Measurements from ENCODE around the gene SYT1. TPM values are rescaled to one million over a fixed set of nuclear protein-coding genes. Genes with fewer than 3 reads are reported as not detected.
A peak's percentile ranks its signal among the peaks of the same experiment; 100 is the strongest.

The SYT1 gene
- total and polyA plus RNA-seq, 2 donors (not counting 3 experiments of a cell fraction or from before 2014, with no cell fraction given): 3.2 to 15.3 TPM

DNA sequence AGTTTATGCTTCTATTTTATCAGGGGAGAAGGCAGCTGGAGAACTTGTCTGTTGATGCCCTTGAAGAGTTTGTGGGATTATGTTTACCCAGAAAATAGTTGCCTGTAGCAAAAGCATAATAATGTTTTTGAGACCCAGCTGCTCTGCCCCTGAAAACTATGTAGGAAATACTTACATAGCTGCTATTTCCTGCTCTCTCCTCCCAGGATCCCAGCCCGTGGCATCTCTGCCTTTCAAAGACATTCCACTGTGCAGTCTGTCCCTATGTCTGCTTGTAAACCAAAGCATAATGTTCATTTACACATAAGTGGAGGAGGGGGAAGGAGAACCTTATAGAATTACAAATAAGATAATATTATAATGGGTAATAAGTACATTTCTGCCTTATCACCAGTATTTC, 198.7 kb downstream of the SYT1 start:
- intact Hi-C loops (cut with micrococcal nuclease): loop anchor here (1.0 to 5.0 kb wide), 3 partner anchors 182 to 501 kb away; no protein-coding TSS in a partner anchor
- H3K9me1 ChIP-seq (replicated peaks; ENCODE audit: control insufficient read depth, extremely low read depth, insufficient read depth, low read length): no peaks in the 10 kb centered on the region
- DNase-seq (ENCODE audit: low read depth, low spot score) (peak; percentile 80), FAIRE-seq (peak; percentile 49)
- peaks cover 27% of the 10 kb centered on the region for H3K4me1 ChIP-seq (ENCODE audit: control insufficient read depth, extremely low read depth, insufficient read depth, low read length)
- no TSS peak for BruUV-seq (replicated peaks)
- peak overlapping the region; percentile 8 for H3K27ac ChIP-seq (ENCODE audit: insufficient read depth, low read depth, low read length)
- dilution Hi-C loops (cut with MboI; ENCODE audit: extremely low pct_ligation_motif_present, low sequenced_read_pairs): no loop called here
- no peaks in the 10 kb centered on the region for H4K20me1 ChIP-seq (replicated peaks; ENCODE audit: control insufficient read depth, extremely low read depth, insufficient read depth, low read length)
- H2AFZ ChIP-seq (ENCODE audit: low read depth, low read length): peak overlapping the region; percentile 60
- H3K4me3 ChIP-seq (replicated peaks in 1 of 3; ENCODE audit: insufficient read depth in 1 of 3, low read depth in 1 of 3, low read length in 3 of 3): no peak overlapping the region
- POLR2A ChIA-PET: no interaction called here
- no peaks in the 10 kb centered on the region for H3K27me3 ChIP-seq (ENCODE audit: control insufficient read depth in 2 of 2, insufficient read depth in 2 of 2, low read length in 2 of 2)
- peak overlapping the region; percentile 57 for H3K4me2 ChIP-seq (ENCODE audit: insufficient read depth, low read length)
- no peaks in the 10 kb centered on the region for H3K79me2 ChIP-seq (ENCODE audit: control insufficient read depth, insufficient read depth, low read length)
- H3K36me3 ChIP-seq (ENCODE audit: control insufficient read depth in 2 of 2, extremely low read depth in 1 of 2, insufficient read depth in 2 of 2, low read length in 2 of 2): no peaks in the 10 kb centered on the region
- TF ChIP-seq CTCF (IDR thresholded peaks at IDR 0.05; ENCODE audit: extremely low read depth in 1 of 2, insufficient read depth in 1 of 2, low read depth in 1 of 2, low read length in 2 of 2): no peak
- peak; percentile 28 for TF ChIP-seq POLR2AphosphoS5 (IDR thresholded peaks at IDR 0.05; ENCODE audit: insufficient read depth, low read depth, low read length)
- no peak for TF ChIP-seq GATA2 (IDR thresholded peaks at IDR 0.05; ENCODE audit: insufficient read depth, insufficient read length, low read depth, low read length)
- TF ChIP-seq JUN (IDR thresholded peaks at IDR 0.05; ENCODE audit: borderline replicate concordance, insufficient read depth, insufficient read length, low read depth): no peak
- H3K9ac ChIP-seq (replicated peaks; ENCODE audit: extremely low read depth, insufficient read depth, low read length): no peak overlapping the region
- CTCF ChIA-PET: interaction anchor here (0.8 kb wide), 1 partner anchor 15 kb away, joined by 4 read pairs; no protein-coding TSS in a partner anchor
- no peaks in the 10 kb centered on the region for H3K9me3 ChIP-seq (replicated peaks; ENCODE audit: control insufficient read depth, insufficient read depth, low read length)

GRCh38 chr12:79067977-79068376, 203.4 kb downstream of the SYT1 start:
- Histone ChIP-seq H3K4me2 (ENCODE audit: insufficient read depth, low read length) (no peak overlapping the region), H3K9me1 (replicated peaks; ENCODE audit: control insufficient read depth, extremely low read depth, insufficient read depth, low read length) (no peaks in the 10 kb centered on the region), H3K36me3 (ENCODE audit: control insufficient read depth in 2 of 2, extremely low read depth in 1 of 2, insufficient read depth in 2 of 2, low read length in 2 of 2) (no peaks in the 10 kb centered on the region), H2AFZ (ENCODE audit: low read depth, low read length) (no peak overlapping the region), H3K27me3 (ENCODE audit: control insufficient read depth in 2 of 2, insufficient read depth in 2 of 2, low read length in 2 of 2) (no peaks in the 10 kb centered on the region), H3K9me3 (replicated peaks; ENCODE audit: control insufficient read depth, insufficient read depth, low read length) (no peaks in the 10 kb centered on the region), H3K79me2 (ENCODE audit: control insufficient read depth, insufficient read depth, low read length) (no peaks in the 10 kb centered on the region), H3K4me3 (replicated peaks in 1 of 3; ENCODE audit: insufficient read depth in 1 of 3, low read depth in 1 of 3, low read length in 3 of 3) (no peak overlapping the region), H4K20me1 (replicated peaks; ENCODE audit: control insufficient read depth, extremely low read depth, insufficient read depth, low read length) (no peaks in the 10 kb centered on the region), H3K27ac (ENCODE audit: insufficient read depth, low read depth, low read length) (no peak overlapping the region), H3K9ac (replicated peaks; ENCODE audit: extremely low read depth, insufficient read depth, low read length) (no peak overlapping the region), H3K4me1 (ENCODE audit: control insufficient read depth, extremely low read depth, insufficient read depth, low read length) (peaks cover 11% of the 10 kb centered on the region)
- intact Hi-C loops (cut with micrococcal nuclease) (no loop called here), dilution Hi-C loops (cut with MboI; ENCODE audit: extremely low pct_ligation_motif_present, low sequenced_read_pairs) (no loop called here)
- no TSS peak for BruUV-seq (replicated peaks)
- ChIA-PET CTCF (interaction anchor here (1.8 kb wide), 1 partner anchor 13 kb away, joined by 5 read pairs; no protein-coding TSS in a partner anchor), POLR2A (no interaction called here)
- DNase-seq (ENCODE audit: low read depth, low spot score): no peak
- no peak for FAIRE-seq
- no peak for TF ChIP-seq EZH2 (IDR thresholded peaks at IDR 0.05; ENCODE audit: borderline replicate concordance, low read depth, low read length, severe bottlenecking)
- no peak for TF ChIP-seq CTCF (IDR thresholded peaks at IDR 0.05; ENCODE audit: extremely low read depth in 1 of 2, insufficient read depth in 1 of 2, low read depth in 1 of 2, low read length in 2 of 2)
- no peak for TF ChIP-seq POLR2A (IDR thresholded peaks at IDR 0.05; ENCODE audit: low read depth, low read length)
- no peak for TF ChIP-seq GATA2 (IDR thresholded peaks at IDR 0.05; ENCODE audit: insufficient read depth, insufficient read length, low read depth, low read length)
- TF ChIP-seq, protein P1, sequence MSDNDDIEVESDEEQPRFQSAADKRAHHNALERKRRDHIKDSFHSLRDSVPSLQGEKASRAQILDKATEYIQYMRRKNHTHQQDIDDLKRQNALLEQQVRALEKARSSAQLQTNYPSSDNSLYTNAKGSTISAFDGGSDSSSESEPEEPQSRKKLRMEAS (IDR thresholded peaks at IDR 0.05; ENCODE audit: insufficient read depth, insufficient read length): no peak
- no peak for TF ChIP-seq MYC (IDR thresholded peaks at IDR 0.05; ENCODE audit: low read depth, low read length)
- TF ChIP-seq JUN (IDR thresholded peaks at IDR 0.05; ENCODE audit: borderline replicate concordance, insufficient read depth, insufficient read length, low read depth): no peak
- TF ChIP-seq FOS (IDR thresholded peaks at IDR 0.05; ENCODE audit: borderline replicate concordance, insufficient read depth, low read length): no peak

Data from endothelial cell of umbilical vein (primary cell).